ENCODE results near the gene ITGB4.

ITGB4 gene

GRCh38 chr17:75719732-75720131, 1.5 kb upstream of the ITGB4 start:
- H3K27ac Mint-ChIP-seq, result no peak overlapping the region

GRCh38 chr17:75721463-75722011, 278 bp downstream of the ITGB4 start:
- Mint-ChIP-seq H3K4me3 (no peak overlapping the region), H3K9me3 (no peaks in the 10 kb centered on the region)

More at GRCh38 chr17:75719732-75720131, 1.5 kb upstream of the ITGB4 start:
- H3K36me3 Mint-ChIP-seq (ENCODE audit: low read depth), result no peaks in the 10 kb centered on the region
- no peak overlapping the region for H3K4me3 Mint-ChIP-seq
- peaks cover 4% of the 10 kb centered on the region for H3K4me1 Mint-ChIP-seq (ENCODE audit: low read depth)
- no peaks in the 10 kb centered on the region for H3K9me3 Mint-ChIP-seq
- H3K27me3 Mint-ChIP-seq, result peaks cover 16% of the 10 kb centered on the region

GRCh38 chr17:75722076-75722475, 817 bp downstream of the ITGB4 start:
- Mint-ChIP-seq H3K36me3 (ENCODE audit: low read depth) (no peaks in the 10 kb centered on the region), H3K27me3 (peaks cover 13% of the 10 kb centered on the region), H3K4me1 (ENCODE audit: low read depth) (peaks cover 4% of the 10 kb centered on the region), H3K4me3 (no peak overlapping the region), H3K27ac (no peak overlapping the region), H3K9me3 (no peaks in the 10 kb centered on the region)

More at GRCh38 chr17:75721463-75722011, 278 bp downstream of the ITGB4 start:
- H3K4me1 Mint-ChIP-seq (ENCODE audit: low read depth), result peaks cover 4% of the 10 kb centered on the region
- peaks cover 13% of the 10 kb centered on the region for H3K27me3 Mint-ChIP-seq
- no peak overlapping the region for H3K27ac Mint-ChIP-seq
- no peaks in the 10 kb centered on the region for H3K36me3 Mint-ChIP-seq (ENCODE audit: low read depth)

GRCh38 chr17:75722542-75723095, 1.4 kb downstream of the ITGB4 start:
- Mint-ChIP-seq H3K4me3 (no peak overlapping the region), H3K9me3 (no peaks in the 10 kb centered on the region), H3K4me1 (ENCODE audit: low read depth) (peaks cover 4% of the 10 kb centered on the region), H3K36me3 (ENCODE audit: low read depth) (no peaks in the 10 kb centered on the region), H3K27ac (no peak overlapping the region), H3K27me3 (peaks cover 13% of the 10 kb centered on the region)

GRCh38 chr17:75723171-75723930, 2.1 kb downstream of the ITGB4 start:
- H3K27ac Mint-ChIP-seq, result no peak overlapping the region
- peaks cover 4% of the 10 kb centered on the region for H3K4me1 Mint-ChIP-seq (ENCODE audit: low read depth)
- no peaks in the 10 kb centered on the region for H3K36me3 Mint-ChIP-seq (ENCODE audit: low read depth)
- H3K27me3 Mint-ChIP-seq, result peaks cover 13% of the 10 kb centered on the region
- H3K9me3 Mint-ChIP-seq, result no peaks in the 10 kb centered on the region
- no peak overlapping the region for H3K4me3 Mint-ChIP-seq

GRCh38 chr17:75724016-75725003, 3.1 kb downstream of the ITGB4 start:
- Mint-ChIP-seq H3K4me3 (no peak overlapping the region), H3K4me1 (ENCODE audit: low read depth) (peaks cover 4% of the 10 kb centered on the region), H3K9me3 (no peaks in the 10 kb centered on the region), H3K36me3 (ENCODE audit: low read depth) (no peaks in the 10 kb centered on the region), H3K27ac (no peak overlapping the region), H3K27me3 (peaks cover 13% of the 10 kb centered on the region)

GRCh38 chr17:75725504-75725903, 4.2 kb downstream of the ITGB4 start:
- Mint-ChIP-seq H3K4me3 (no peak overlapping the region), H3K36me3 (ENCODE audit: low read depth) (no peaks in the 10 kb centered on the region), H3K4me1 (ENCODE audit: low read depth) (peaks cover 3% of the 10 kb centered on the region), H3K27me3 (peaks cover 3% of the 10 kb centered on the region), H3K9me3 (no peaks in the 10 kb centered on the region), H3K27ac (no peak overlapping the region)

- Mint-ChIP-seq H3K36me3 (ENCODE audit: low read depth) (no peaks in the 10 kb centered on the region), H3K4me1 (ENCODE audit: low read depth) (no peaks in the 10 kb centered on the region), H3K4me3 (no peak overlapping the region), H3K27ac (no peak overlapping the region), H3K9me3 (no peaks in the 10 kb centered on the region), H3K27me3 (no peaks in the 10 kb centered on the region)
These were observed 6.1 kb downstream of the ITGB4 start for GRCh38 chr17:75727391-75727790.

- no peaks in the 10 kb centered on the region for H3K4me1 Mint-ChIP-seq (ENCODE audit: low read depth)
- H3K27ac Mint-ChIP-seq, result no peak overlapping the region
- no peak overlapping the region for H3K4me3 Mint-ChIP-seq
- H3K27me3 Mint-ChIP-seq, result no peaks in the 10 kb centered on the region
- H3K9me3 Mint-ChIP-seq, result no peaks in the 10 kb centered on the region
- H3K36me3 Mint-ChIP-seq (ENCODE audit: low read depth), result no peaks in the 10 kb centered on the region
These were observed 8.1 kb downstream of the ITGB4 start for GRCh38 chr17:75729351-75729750.

GRCh38 chr17:75730065-75730464, 8.8 kb downstream of the ITGB4 start:
- no peak overlapping the region for H3K4me3 Mint-ChIP-seq
- no peaks in the 10 kb centered on the region for H3K9me3 Mint-ChIP-seq
- H3K36me3 Mint-ChIP-seq (ENCODE audit: low read depth), result no peaks in the 10 kb centered on the region
- no peaks in the 10 kb centered on the region for H3K27me3 Mint-ChIP-seq
- no peaks in the 10 kb centered on the region for H3K4me1 Mint-ChIP-seq (ENCODE audit: low read depth)
- H3K27ac Mint-ChIP-seq, result no peak overlapping the region

- Mint-ChIP-seq H3K27ac (no peak overlapping the region), H3K4me1 (ENCODE audit: low read depth) (no peaks in the 10 kb centered on the region), H3K27me3 (no peaks in the 10 kb centered on the region), H3K36me3 (ENCODE audit: low read depth) (no peaks in the 10 kb centered on the region), H3K9me3 (no peaks in the 10 kb centered on the region), H3K4me3 (no peak overlapping the region)
These were observed 9.9 kb downstream of the ITGB4 start for GRCh38 chr17:75731086-75731715.

GRCh38 chr17:75731716-75732498, 10.6 kb downstream of the ITGB4 start:
- H3K4me3 Mint-ChIP-seq, result no peak overlapping the region
- H3K27ac Mint-ChIP-seq, result no peak overlapping the region
- no peaks in the 10 kb centered on the region for H3K36me3 Mint-ChIP-seq (ENCODE audit: low read depth)
- no peaks in the 10 kb centered on the region for H3K27me3 Mint-ChIP-seq
- no peaks in the 10 kb centered on the region for H3K4me1 Mint-ChIP-seq (ENCODE audit: low read depth)
- no peaks in the 10 kb centered on the region for H3K9me3 Mint-ChIP-seq

- Mint-ChIP-seq H3K27ac (no peak overlapping the region), H3K9me3 (no peaks in the 10 kb centered on the region), H3K4me1 (ENCODE audit: low read depth) (no peaks in the 10 kb centered on the region), H3K27me3 (no peaks in the 10 kb centered on the region), H3K36me3 (ENCODE audit: low read depth) (no peaks in the 10 kb centered on the region), H3K4me3 (no peak overlapping the region)
These were observed 12.2 kb downstream of the ITGB4 start for GRCh38 chr17:75733471-75733870.
